Panc1 (cell line): ENCODE results near the gene EYS.

Experiments used
- CTCF ChIP-seq: fragments of 450-650 bp; IDR thresholded peaks from 2 replicates; pipeline ENCODE4 v1.5.1; 2017; ENCODE audit warnings: mild to moderate bottlenecking
- SIN3A ChIP-seq: IDR thresholded peaks from 2 replicates; pipeline ENCODE4 v1.6.1; 2012; ENCODE audit warnings: low read depth, mild to moderate bottlenecking, low read length, moderate library complexity, borderline replicate concordance; ENCODE audit not compliant: insufficient read depth

GRCh38 chr6:64334636-64335035 is 1372.4 kb downstream of the EYS start:
- TF ChIP-seq SIN3A: no peak
- TF ChIP-seq CTCF: no peak
